ENCODE data around the gene HOXC13.

Gene HOXC13

GRCh38 chr12:53971129-53971528, 32.5 kb downstream of the HOXC13 start:
- no peak for TF ChIP-seq CTCF (IDR thresholded peaks at IDR 0.05)

- TF ChIP-seq CTCF (IDR thresholded peaks at IDR 0.05): no peak
Measured at GRCh38 chr12:53971686-53972085, 33.1 kb downstream of the HOXC13 start.

- no peak for TF ChIP-seq CTCF (IDR thresholded peaks at IDR 0.05)
Measured at GRCh38 chr12:53972152-53972702, 33.6 kb downstream of the HOXC13 start.

- TF ChIP-seq CTCF (IDR thresholded peaks at IDR 0.05): no peak
Measured at GRCh38 chr12:53972722-53973235, 34.1 kb downstream of the HOXC13 start, which contains the start of gene HOXC11. TSS of gene HOXC11 (plus strand) at chr12:53973126. CDS start at chr12:53973242, 116 bp downstream.

GRCh38 chr12:53973236-53974042, 34.8 kb downstream of the HOXC13 start:
- TF ChIP-seq CTCF (IDR thresholded peaks at IDR 0.05): no peak

- TF ChIP-seq CTCF (IDR thresholded peaks at IDR 0.05): no peak
Measured at GRCh38 chr12:53974084-53975063, 35.7 kb downstream of the HOXC13 start, which contains the start of gene HOTAIR. TSS of gene HOTAIR (minus strand) at chr12:53974954.

GRCh38 chr12:53975064-53975471, 36.4 kb downstream of the HOXC13 start:
- TF ChIP-seq CTCF (IDR thresholded peaks at IDR 0.05): no peak
